Thoracic aorta (tissue), 2 donors: ENCODE measurements around the gene SCAMP3. TPM values are rescaled to one million over a fixed set of nuclear protein-coding genes. Genes with fewer than 3 reads are reported as not detected.
A peak's percentile ranks its signal among the peaks of the same experiment; 100 is the strongest.

ENCODE experiments used
- ATAC-seq: fragments of 150-250 bp; one replicate; pipeline ENCODE4 v1.8.0; 2017; ENCODE audit warnings: low read depth; ENCODE audit not compliant: insufficient number of reproducible peaks, low FRiP score
- DNase-seq: peaks from one replicate; pipeline ENCODE4 v3.0.0-alpha.2; 2020; ENCODE audit warnings: low spot score
- H3K27ac ChIP-seq, 2 donors: fragments of 200-600 bp; sonication (generic); 1 replicate in 1 of 2; 2 replicates in 1 of 2; pipeline ENCODE4 v1.5.1; 2016; ENCODE audit warnings: mild to moderate bottlenecking in 2 of 2, moderate library complexity in 2 of 2
- H3K27me3 ChIP-seq: fragments of 200-600 bp; sonication (generic); replicated peaks from 2 replicates; pipeline ENCODE4 v1.6.0; 2016; ENCODE audit warnings: mild to moderate bottlenecking; ENCODE audit not compliant: insufficient read depth
- H3K36me3 ChIP-seq: fragments of 200-600 bp; sonication (generic); one replicate; pipeline ENCODE4 v1.5.1; 2016
- H3K4me1 ChIP-seq, 2 donors: fragments of 200-600 bp; sonication (generic); 1 replicate in 1 of 2; 2 replicates in 1 of 2; pipeline versions ENCODE4 v1.5.1 to v1.6.0; 2016; ENCODE audit warnings: low read depth in 2 of 2, mild to moderate bottlenecking in 1 of 2; ENCODE audit not compliant: control insufficient read depth in 1 of 2
- H3K4me3 ChIP-seq: fragments of 200-600 bp; sonication (generic); 2 replicates; pipeline ENCODE4 v1.5.1; 2016; ENCODE audit warnings: mild to moderate bottlenecking
- H3K9me3 ChIP-seq: fragments of 200-600 bp; sonication (generic); 2 replicates; pipeline ENCODE4 v1.5.1; 2016
- CTCF ChIP-seq: fragments of 200-600 bp; sonication (generic); IDR thresholded peaks from one replicate; pipeline ENCODE4 v1.5.1; 2019; ENCODE audit warnings: antibody characterized with exemption
- total RNA-seq, 2 donors: library from RNA; depleted of rRNA; stranded (reverse); fragments of >200 nt; gene quantifications; one replicate each; pipeline versions ENCODE4 v1.1.0 to v1.2.3, GENCODE V29; 2016

SCAMP3 gene
- total RNA-seq, 2 donors from 2014 or later = 32.5 to 50.2 TPM

GRCh38 chr1:155284476-155284875 lies 22.3 kb upstream of the SCAMP3 start:
- TF ChIP-seq CTCF = no peak
- ATAC-seq = no peak
- no peaks in the 10 kb centered on the region for H3K4me1 ChIP-seq

DNA sequence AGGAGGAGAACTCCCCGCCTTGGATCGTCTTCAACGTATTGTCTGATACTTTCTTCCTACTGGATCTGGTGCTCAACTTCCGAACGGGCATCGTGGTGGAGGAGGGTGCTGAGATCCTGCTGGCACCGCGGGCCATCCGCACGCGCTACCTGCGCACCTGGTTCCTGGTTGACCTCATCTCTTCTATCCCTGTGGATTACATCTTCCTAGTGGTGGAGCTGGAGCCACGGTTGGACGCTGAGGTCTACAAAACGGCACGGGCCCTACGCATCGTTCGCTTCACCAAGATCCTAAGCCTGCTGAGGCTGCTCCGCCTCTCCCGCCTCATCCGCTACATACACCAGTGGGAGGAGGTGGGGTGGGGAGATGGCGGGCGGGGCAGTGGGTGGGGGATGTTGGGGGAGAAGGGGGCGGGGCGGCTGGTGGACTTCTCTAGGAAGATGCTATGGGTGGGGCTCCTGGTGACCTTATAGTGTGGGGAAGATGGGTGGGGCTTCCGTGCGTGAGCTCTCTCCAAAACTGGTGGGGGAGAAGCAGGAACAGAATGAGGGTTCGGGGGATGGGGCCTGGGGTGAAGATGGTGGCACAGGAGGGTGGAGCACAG lies 20.4 kb upstream of the SCAMP3 start:
- no peak for ATAC-seq
- Histone ChIP-seq H3K9me3 (no peaks in the 10 kb centered on the region), H3K27me3 (no peaks in the 10 kb centered on the region), H3K4me3 (no peak overlapping the region), H3K4me1 (peaks cover 6 to 9% of the 10 kb centered on the region in 2 donors), H3K27ac (no peak overlapping the region), H3K36me3 (no peaks in the 10 kb centered on the region)
- no peak for DNase-seq
- no peak for TF ChIP-seq CTCF

More at GRCh38 chr1:155284476-155284875, 22.3 kb upstream of the SCAMP3 start:
- no peak for DNase-seq
- Histone ChIP-seq H3K36me3 (no peaks in the 10 kb centered on the region), H3K9me3 (no peaks in the 10 kb centered on the region), H3K4me3 (no peak overlapping the region), H3K27ac (no peak overlapping the region), H3K27me3 (no peaks in the 10 kb centered on the region)

DNA sequence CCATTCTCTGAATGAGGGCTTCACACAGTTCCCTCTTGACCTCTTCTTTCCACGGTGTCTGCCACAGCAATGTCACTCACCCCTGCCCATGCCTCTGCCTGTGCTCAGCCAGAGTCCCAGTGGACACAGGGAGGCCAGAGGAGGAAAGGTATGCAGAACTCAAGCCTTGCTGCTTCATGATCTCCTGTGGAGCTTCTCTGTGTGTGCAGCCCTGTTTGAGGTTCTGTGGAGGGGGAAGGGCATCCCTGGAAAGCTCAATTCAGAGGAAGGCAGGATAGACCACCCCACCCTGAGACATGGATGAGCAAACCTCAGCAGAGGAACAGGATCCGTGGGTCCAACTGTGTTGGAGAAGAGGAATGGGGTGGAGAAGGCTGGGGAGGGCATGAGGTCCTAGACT lies 17.1 kb upstream of the SCAMP3 start:
- no peaks in the 10 kb centered on the region for H3K9me3 ChIP-seq
- peaks cover 11 to 14% of the 10 kb centered on the region in 2 donors for H3K4me1 ChIP-seq
- no peak overlapping the region for H3K4me3 ChIP-seq
- TF ChIP-seq CTCF = no peak
- H3K27ac ChIP-seq = no peak overlapping the region
- H3K27me3 ChIP-seq = no peaks in the 10 kb centered on the region
- no peak for ATAC-seq
- no peak for DNase-seq
- no peaks in the 10 kb centered on the region for H3K36me3 ChIP-seq

DNA sequence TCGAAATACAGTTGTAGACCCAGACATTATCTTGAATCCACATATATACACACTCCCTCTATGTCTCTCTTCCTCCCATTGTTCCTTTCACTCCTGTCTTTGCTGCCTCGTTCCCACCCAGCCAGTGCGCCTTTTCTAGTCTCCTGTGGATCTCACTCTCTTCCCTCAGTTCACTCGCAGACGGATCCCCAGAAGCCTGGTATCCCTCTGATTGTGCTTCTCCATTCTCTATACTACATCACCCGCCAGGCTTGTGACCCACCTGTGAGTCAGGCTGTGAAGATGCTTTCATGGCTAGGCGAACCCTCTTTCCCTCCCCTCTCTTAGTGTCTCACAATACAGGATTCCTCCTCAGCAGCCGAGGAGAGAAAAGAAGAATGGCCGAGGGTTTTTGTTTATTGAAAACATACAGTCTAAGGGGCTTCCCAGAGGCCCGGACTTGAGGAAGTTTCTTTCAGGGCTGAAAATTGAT lies 16.6 kb upstream of the SCAMP3 start:
- no peaks in the 10 kb centered on the region for H3K36me3 ChIP-seq
- H3K27ac ChIP-seq = no peak overlapping the region
- TF ChIP-seq CTCF = no peak
- peaks cover 11 to 18% of the 10 kb centered on the region in 2 donors for H3K4me1 ChIP-seq
- no peaks in the 10 kb centered on the region for H3K9me3 ChIP-seq
- H3K4me3 ChIP-seq = no peak overlapping the region
- ATAC-seq (no peak), DNase-seq (no peak)
- H3K27me3 ChIP-seq = no peaks in the 10 kb centered on the region

- peak; percentile 23 for TF ChIP-seq CTCF
- peak overlapping the region; percentile 89 for H3K4me3 ChIP-seq
- DNase-seq (no peak), ATAC-seq (no peak)
- H3K4me1 ChIP-seq = peaks cover 11 to 19% of the 10 kb centered on the region in 2 donors
- no peaks in the 10 kb centered on the region for H3K36me3 ChIP-seq
- H3K9me3 ChIP-seq = no peaks in the 10 kb centered on the region
- H3K27ac ChIP-seq = peak overlapping the region; percentile 48 to 52
- no peaks in the 10 kb centered on the region for H3K27me3 ChIP-seq
Measured at GRCh38 chr1:155277902-155278688, 15.9 kb upstream of the SCAMP3 start.
